GM21390 (cell line): Measurements from ENCODE around the gene SNED1.

ENCODE experiments used
- ATAC-seq: cut with Tn5 transposase; IDR thresholded peaks from one replicate; pipeline ENCODE4 v1.9.1; 2021; ENCODE audit not compliant: unreplicated experiment

The SNED1 gene

GRCh38 chr2:240959941-240960308 is 38.5 kb upstream of the SNED1 start:
- no peak for ATAC-seq

GRCh38 chr2:240960309-240960970 is 38.0 kb upstream of the SNED1 start:
- ATAC-seq = no peak

GRCh38 chr2:240960971-240961876 is 37.2 kb upstream of the SNED1 start:
- ATAC-seq = no peak

- ATAC-seq = no peak
Measured at GRCh38 chr2:240961910-240962299, 36.5 kb upstream of the SNED1 start.

- no peak for ATAC-seq
Measured at GRCh38 chr2:240962300-240963064, 35.9 kb upstream of the SNED1 start.

GRCh38 chr2:240963065-240963867 is 35.2 kb upstream of the SNED1 start:
- ATAC-seq = no peak

- ATAC-seq = no peak
Measured at GRCh38 chr2:240963868-240964703, 34.3 kb upstream of the SNED1 start.

GRCh38 chr2:240964704-240965295 is 33.6 kb upstream of the SNED1 start:
- no peak for ATAC-seq

- ATAC-seq = no peak
Measured at GRCh38 chr2:240965296-240965904, 33.0 kb upstream of the SNED1 start.

- ATAC-seq = no peak
Measured at GRCh38 chr2:240965905-240966456, 32.4 kb upstream of the SNED1 start.

- no peak for ATAC-seq
Measured at GRCh38 chr2:240966457-240966905, 31.9 kb upstream of the SNED1 start.

GRCh38 chr2:240966906-240967680 is 31.3 kb upstream of the SNED1 start:
- no peak for ATAC-seq

- no peak for ATAC-seq
Measured at GRCh38 chr2:240967681-240968621, 30.5 kb upstream of the SNED1 start.

GRCh38 chr2:240968731-240969624 is 29.4 kb upstream of the SNED1 start:
- no peak for ATAC-seq

GRCh38 chr2:240970104-240970503 is 28.3 kb upstream of the SNED1 start:
- no peak for ATAC-seq

- ATAC-seq = no peak
Measured at GRCh38 chr2:240970816-240971215, 27.6 kb upstream of the SNED1 start.
